HG02885 (cell line): ENCODE results near the gene ELOVL3.
"Not testable (repeated sequence)": the region's sequence is repeated elsewhere in the genome, so short reads cannot be mapped to it uniquely, and the experiment has no call there.

Experiments used
- ATAC-seq: cut with Tn5 transposase; IDR thresholded peaks from one replicate; pipeline ENCODE4 v1.9.1; 2021; ENCODE audit warnings: mild to moderate bottlenecking; ENCODE audit not compliant: unreplicated experiment, poor library complexity

The ELOVL3 gene, protein sequence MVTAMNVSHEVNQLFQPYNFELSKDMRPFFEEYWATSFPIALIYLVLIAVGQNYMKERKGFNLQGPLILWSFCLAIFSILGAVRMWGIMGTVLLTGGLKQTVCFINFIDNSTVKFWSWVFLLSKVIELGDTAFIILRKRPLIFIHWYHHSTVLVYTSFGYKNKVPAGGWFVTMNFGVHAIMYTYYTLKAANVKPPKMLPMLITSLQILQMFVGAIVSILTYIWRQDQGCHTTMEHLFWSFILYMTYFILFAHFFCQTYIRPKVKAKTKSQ

DNA sequence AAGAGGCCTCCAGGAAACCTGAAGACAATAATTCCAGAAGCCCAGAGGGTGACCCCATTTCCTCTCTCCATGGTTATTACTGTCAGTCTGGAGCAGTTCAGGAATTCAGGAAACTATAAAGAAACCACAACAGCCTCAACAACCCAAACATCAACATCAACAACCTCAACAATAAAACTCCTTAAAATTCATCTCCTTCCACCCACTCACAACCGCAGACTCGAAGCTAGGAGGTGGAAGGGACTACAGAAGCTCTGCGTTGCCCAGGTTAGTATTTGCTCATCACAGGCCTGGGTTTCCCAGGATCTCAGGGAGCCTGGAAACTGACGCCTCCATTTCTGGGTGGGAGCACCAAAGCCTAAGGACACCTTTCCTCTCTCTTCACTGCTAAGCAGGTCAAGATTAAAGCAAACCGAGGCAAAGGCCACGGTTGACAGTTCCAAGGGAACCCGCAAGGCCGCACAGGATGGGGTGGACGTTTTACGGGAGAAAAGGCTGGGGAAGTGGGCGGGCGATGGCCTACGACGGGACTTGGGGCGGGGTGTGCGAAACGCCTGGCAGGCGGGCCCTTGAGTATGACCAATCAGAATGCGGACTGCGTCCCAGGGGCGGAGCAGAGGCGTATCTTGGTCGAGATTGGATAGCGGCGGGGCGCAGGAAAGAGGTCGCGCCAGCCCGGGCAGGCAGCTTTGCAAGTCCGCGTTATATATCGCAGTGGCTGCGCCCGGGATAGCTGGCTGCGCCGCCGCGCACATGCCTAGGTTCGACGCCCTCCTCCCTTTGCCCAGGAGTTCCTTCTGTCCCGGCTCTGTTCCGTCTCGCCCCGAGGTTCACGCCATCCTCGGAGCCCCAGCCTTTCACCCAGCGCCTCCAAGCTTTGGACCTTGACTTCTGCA, at the start of gene ELOVL3:
ELOVL3 (plus strand) TSS at position 654 of the 896 bp plus-strand sequence. CDS start 250 bp downstream, outside the sequence.
- peak; percentile 93 for ATAC-seq

DNA sequence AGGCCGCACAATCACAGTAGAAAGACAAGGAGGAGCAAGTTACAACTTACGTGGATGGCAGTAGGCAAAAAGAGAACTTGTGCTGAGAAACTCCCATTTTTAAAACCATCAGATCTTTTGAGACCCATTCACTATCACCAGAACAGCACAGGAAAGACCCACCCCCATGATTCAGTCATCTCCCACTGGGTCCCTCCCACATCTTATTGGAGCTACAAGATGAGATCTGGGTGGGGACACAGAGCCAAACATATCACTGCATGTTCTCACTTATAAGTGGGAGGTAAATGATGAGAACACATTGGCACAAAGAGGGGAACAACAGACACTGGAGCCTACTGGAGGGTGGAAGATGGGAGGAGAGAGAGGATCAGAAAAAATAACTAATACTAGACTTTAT, 41.5 kb upstream of the ELOVL3 start:
- ATAC-seq = no peak

DNA sequence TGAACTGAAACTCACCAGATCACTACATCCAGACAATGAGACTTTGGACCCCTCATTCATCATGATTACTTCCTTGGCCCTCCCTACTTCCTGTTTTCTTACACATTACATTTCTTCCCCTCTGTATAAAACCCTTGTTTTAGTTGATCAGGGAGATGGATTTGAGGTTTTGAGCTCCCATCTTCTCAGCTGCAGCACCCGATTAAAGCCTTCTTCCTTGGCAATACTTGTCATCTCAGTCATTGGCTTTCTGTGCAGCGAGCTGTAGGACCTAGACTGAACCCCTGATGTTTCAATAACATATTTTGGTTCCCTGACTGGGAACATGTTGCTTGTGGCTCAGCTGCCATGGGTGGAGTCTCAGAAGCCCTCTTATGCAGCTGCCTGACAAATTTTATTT, 40.8 kb upstream of the ELOVL3 start:
- no peak for ATAC-seq

DNA sequence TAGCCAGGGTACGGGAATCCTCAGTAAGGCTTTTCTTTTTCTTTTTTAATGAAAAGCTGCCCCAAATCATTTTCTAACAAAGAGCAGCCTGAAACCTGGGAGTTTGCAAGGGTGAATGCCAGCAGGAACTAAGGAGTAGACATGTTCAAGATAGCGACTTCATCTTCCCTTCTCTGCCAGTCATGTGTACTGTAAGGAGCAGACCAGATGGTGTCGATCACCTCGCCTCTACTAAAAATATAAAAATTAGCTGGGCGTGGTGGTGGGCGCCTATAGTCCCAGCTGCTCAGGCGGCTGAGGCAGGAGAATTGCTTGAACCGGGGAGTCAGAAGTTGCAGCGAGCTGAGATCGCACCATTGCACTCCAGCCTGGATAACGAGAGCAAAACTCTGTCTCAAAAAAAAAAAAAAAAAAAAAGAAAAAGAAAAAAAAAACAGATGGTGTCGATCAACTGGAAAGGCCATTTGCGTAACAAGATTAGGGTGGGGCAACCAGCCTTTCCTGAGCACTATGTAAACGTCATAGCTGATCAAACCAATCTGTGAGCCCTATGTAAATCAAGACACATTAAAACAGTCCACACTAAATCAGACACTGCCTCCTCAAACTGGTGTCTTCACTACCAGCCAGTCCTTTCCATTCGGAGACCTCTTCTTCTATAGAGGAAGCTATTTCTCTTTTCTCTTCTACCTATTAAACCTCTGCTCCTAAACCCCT, 40.1 kb upstream of the ELOVL3 start:
- ATAC-seq = no peak

DNA sequence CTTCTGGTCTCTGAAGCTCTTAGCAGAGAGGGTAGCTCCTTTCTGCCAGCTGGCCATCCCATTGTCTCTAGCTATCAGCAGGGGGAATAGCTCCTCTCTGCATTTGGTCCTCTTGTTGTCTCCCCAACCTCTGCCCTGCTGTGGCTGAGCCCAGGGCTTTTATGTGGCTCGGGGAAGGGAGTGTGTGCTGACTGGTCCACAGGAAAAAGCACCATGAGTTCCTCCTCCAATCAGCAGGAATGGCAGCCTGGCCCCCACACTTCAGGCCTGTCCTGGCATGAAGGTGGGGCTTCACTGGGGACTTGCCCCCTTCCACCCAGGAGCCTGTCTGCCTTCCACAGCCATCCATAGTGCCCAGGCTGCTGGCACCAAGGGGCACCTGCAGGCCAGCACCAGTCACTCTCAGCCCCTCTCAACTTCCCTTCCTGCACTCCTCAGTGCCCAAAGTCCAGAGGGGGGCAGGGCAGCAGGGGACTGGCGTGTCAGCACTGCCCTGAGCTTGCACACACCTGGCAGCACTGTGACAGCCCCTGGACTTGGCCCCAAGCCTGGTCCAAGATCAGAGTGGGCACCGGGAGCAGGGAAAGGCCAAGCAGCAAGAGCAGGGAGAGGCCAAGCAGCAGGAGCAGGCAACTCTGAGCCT, 37.7 kb upstream of the ELOVL3 start:
- ATAC-seq = no peak

DNA sequence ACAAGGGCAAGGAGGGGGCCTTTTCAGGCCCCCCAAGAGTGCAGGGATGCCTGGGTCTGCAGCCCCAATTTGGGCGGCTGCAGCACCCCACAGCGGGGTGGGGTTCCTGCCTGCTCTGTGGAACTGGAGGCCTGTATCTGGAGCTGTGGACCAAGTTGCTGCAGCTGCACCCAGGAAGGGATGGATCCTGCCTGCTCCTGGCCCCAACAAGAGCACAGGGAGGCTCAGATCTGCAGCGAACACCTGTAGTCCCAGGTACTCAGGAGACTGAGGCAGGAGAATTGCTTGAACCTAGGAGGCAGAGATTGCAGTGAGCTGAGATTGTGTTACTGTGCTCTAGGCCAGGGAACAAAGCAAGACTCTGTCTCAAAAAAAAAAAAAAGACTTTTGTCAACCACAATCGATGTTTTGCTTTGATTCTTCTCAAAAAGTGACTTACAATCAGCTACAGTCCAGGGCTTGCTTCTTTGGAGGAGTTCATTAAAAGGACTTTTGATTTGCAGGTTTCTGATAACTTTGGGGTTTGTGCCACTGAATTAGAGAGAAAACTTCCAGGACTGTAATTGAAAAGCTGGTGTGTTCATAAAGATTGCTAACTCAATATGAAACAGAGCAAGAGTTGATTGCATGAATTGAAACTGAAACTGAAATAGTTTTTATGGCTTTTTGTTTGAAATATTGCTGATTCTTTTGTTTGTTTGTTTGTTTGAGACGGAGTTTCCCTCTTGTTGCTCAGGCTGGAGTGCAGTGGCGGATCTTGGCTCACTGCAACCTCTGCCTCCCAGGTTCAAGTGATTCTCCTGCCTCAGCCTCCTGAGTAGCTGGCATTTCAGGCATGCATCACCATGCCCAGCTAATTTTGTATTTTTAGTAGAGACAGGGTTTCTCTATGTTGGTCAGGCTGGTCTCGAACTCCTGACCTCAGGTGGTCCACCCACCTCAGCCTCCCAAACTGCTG, 36.9 kb upstream of the ELOVL3 start:
- not testable (repeated sequence) for ATAC-seq

DNA sequence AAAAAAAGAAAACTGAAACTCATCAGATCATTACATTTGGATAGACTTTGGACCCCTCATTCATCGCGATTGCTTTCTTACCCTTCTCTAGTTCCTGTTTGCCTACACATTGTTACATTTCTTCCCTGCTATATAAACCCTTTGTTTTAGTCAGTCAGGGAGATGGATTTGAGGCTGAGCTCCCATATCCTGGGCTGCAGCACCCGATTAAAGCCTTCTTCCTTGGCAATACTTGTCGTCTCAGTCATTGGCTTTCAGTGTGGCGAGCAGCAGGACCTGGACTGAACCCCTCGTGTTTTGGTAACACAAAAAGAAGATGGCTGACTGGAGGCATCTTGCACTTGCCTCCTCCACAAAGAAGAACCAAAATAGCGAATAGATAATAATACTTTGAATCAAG, 34.1 kb upstream of the ELOVL3 start:
- ATAC-seq = no peak

DNA sequence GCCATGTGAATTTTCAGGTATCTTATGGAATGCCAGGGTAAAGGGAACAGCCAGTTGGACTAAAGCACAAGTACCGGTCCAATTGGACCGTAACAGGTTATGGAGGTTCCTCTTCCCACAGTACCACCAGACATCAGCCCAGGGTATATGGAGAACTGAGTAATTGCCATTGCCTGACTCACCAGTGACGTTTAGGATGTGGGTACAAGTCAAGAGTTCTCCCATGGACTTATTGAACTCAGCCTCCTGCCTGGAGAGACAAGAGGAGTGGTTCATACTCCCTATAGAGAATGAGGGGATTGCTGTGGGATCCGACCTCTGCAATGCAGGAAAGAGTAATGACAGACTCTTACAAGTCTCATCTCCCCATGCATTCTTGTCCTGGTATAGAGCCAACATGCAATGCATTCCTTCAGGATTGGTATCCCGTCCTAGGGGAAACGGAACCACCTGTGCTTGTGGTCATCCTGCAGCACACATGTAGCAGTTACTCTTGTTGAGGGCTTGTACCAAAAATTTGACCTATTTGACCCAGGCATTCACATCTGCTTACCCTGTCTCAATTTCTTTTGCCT, 30.7 kb upstream of the ELOVL3 start:
- no peak for ATAC-seq

DNA sequence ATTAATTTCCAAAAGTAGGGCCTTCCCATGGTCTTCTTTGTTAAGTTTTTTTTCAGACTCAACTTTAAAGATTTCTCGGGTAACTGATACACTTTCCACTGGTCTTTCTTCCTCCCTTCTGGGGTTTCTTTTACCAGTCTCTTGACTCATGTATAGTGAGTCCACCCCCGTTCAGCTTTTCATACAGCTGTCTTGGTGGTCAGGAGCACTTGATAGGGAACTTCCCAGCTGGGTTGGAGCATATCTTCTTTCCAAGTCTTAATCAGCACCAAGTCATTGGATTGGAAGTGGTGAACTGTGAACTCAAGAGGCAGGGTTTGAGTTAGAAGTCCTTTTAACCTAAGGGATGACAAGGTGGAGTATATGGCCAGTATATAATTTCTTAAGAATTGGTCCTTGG, 29.2 kb upstream of the ELOVL3 start:
- ATAC-seq = no peak

DNA sequence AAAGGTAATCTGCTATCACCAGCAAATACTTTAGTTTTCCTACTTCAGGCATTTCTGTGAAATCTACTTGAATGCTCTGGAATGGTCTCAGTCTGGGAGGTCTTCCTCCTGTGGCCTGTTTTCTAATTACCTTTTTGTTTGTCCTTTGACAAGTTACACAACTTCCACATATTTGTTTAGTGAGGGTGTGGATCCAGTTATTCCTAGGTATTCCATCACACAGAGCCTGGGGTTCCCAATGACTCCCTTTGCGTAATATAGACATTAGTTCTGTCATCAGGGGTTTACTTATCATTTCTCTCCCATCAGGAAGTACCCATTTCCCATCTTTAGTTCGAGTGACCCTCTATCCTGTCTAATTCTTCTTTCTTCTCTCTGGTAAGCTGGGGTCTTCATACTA, 28.1 kb upstream of the ELOVL3 start:
- no peak for ATAC-seq

DNA sequence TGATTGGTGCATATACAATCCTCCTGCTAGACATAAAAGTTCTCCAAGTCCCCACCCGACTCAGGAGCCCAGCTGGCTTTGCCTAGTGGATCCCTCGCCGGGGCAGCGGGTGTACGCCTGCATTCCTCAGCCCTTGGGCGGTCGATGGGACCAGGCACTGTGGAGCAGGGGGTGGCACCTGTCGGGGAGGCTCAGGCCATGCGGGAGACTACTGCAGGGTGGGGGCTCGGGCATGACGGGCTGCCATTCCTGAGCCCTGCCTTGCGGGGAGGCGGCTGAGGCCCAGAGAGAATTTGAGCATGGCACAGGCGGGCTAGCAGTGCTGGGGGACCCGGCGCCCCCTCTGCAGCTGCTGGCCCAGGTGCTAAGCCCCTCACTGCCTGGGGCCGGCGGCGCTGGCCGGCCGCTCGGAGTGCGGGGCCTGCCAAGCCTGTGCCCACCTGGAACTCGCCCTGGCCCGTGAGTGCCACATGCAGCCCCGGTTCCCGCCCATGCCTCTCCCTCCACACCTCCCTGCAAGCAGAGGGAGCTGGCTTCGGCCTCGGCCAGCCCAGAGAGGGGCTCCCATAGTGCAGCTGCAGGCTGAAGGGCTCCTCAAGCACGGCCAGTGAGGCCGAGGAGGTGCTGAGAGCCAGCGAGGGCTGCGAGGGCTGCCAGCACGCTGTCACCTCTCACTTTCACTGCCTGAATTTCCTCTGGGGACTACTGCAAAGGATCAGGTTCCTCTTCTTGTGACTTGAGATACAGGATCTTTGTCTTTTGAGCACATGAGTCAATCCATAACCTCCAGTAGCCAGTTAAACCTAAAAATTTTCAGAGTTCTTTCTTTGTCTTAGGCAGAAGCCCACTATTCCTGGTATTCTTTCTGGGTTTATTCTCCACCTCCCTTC, 25.1 kb upstream of the ELOVL3 start:
- no peak for ATAC-seq

DNA sequence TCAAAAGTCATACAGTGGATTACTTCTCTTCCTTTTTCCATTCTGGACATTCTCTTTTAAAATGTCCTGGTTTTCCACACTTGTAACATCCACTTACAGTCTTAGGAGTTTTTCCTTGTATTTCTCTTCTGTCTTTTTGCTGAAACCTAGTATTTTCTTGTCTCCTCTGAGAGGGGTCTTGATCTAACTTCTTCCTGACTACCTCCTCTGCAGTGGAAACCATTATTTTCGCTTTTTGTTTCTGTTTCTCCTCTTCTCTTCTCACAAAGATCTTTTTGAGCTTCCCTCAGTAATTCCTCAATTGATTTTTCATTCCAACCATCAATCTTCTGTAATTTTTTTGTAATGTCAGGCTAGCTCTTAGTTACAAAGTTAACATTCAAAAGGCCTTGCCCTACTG, 23.7 kb upstream of the ELOVL3 start:
- no peak for ATAC-seq

DNA sequence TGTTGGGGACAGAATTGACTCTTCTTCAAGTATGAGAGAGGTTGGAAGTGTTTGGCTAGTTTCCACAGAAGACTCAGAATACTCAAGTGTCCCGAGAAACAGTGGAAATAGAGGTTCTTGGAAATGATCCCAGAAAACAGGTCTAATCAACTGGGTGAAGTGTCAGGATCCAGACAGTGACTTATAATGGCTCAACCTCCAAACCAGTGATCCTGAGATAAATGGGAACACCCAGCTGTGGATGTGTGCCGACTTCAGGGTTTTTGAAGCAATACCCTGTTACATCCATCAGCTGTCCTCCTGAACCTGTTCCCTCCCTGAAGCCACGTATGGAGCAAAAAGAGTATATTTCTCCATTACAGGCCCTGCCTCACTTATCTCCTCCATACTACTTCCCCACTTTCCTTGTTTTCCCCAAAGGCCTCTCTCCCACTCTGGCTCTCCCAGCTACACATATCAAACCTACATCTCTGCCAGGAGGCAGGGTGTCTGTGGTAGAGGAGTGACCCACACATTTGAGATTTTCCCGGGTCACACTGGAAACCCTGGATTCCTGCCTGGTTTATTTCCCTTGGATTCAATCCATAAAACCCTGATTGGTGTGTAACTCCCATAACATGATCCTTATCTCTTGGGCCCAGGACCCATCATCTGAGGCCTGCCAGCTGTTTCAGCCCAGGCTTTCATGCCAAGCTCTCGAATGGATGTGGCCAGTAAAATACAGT, 17.6 kb upstream of the ELOVL3 start:
- no peak for ATAC-seq

DNA sequence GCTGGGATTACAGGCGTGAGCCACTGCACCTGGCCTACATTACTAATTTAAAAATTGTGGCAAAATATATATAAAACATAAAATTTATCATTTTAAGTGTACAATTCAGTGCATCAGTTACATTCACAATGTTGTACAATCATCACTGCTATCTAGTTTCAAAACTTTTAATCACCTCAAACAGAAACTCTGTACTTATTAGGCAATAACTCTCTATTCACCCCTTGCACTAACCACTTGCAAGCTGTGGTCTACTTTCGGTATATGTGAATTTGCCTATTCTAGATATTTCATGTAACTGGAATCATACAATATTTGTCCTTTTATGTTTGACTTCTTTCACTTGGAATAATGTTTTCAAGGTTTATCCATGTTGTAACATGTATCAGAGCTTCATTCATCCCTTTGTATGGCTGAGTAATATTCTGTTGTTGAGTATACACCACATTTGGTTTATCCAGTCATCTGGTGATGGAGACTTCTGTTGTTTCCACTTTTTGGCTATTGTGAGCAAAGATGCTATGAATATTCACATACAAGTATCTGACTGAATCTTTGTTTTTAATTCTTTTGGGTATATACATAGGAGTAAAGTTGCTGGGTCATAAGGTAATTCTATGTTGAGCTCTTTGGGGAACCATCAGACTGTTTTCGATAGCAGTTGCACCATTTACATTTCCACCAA, 14.3 kb upstream of the ELOVL3 start:
- no peak for ATAC-seq

DNA sequence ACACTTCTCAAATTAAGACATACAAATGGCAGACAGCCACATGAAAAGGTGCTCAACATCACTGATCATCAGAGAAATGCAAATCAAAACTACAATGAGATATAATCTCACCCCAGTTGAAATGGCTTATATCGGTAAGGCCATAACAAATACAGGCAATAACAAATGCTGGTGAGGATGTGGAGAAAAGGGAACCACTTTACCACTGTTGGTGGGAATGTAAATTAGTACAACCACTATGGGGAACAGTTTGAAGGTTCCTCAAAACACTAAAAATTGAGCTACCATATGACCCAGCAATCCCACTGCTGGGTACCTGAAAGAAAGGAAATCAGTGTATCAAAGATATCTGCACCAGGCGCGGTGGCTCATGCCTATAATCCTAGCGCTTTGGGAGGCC, 12.5 kb upstream of the ELOVL3 start:
- not testable (repeated sequence) for ATAC-seq

DNA sequence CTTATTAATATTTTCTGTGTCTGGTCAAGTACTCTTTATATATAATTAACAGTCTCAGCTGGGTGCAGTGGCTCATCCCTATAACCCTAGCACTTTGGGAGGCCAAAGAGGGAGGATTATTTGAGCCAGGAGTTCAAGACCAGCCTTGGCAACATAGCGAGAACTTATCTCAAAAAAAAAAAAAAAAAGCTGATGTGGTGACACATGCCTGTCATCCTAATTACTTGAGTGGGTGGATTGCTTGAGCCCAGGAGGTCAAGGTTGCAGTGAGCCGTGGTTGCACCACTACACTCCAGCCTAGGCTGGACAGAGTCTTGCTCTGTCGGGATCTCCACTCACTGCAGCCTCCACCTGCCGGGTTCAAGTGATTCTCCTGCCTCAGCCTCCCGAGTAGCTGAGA, 6.7 kb upstream of the ELOVL3 start:
- ATAC-seq = no peak

DNA sequence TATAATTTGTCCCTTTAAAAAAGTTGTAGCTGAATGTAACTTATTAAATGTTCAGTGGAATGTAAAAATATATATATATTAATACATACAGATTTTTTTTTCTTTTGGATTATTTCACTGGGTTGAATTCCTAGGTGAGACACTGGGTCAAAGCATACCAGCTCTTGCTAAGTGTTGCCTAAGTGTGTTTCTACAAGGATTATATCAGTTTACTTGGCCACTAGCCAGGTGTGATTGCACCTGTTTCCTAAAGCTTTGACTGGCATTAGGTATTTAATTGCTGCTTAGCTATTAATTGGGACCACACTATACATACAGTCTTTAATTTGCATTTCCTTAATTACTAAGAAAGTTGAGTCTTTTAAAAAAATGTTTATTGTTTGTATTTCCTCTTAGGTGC, 5.5 kb upstream of the ELOVL3 start:
- ATAC-seq = no peak
